Ishikawa (cell line): Measurements from ENCODE around the gene PRKAR1A.

Experiments
- CEBPB ChIP-seq: IDR thresholded peaks from 2 replicates; pipeline ENCODE4 v1.6.1; 2012
- CREB1 ChIP-seq: IDR thresholded peaks from 2 replicates; pipeline ENCODE4 v1.6.1; 2012; ENCODE audit warnings: low read depth
- EGR1 ChIP-seq: IDR thresholded peaks from 2 replicates; pipeline ENCODE4 v1.6.1; 2012
- EP300 ChIP-seq: IDR thresholded peaks from 2 replicates; pipeline ENCODE4 v1.6.1; 2012; ENCODE audit warnings: borderline replicate concordance
- FOXM1 ChIP-seq: IDR thresholded peaks from 2 replicates; pipeline ENCODE4 v1.6.1; 2012; ENCODE audit warnings: low read depth, borderline replicate concordance
- MAX ChIP-seq: IDR thresholded peaks from 2 replicates; pipeline ENCODE4 v1.6.1; 2012
- NFIC ChIP-seq: IDR thresholded peaks from 2 replicates; pipeline ENCODE4 v1.6.1; 2012
- RAD21 ChIP-seq: IDR thresholded peaks from 2 replicates; pipeline ENCODE4 v1.6.1; 2012; ENCODE audit warnings: low read depth
- REST ChIP-seq: IDR thresholded peaks from 2 replicates; pipeline ENCODE4 v1.6.1; 2012; ENCODE audit warnings: low read depth, mild to moderate bottlenecking
- TAF1 ChIP-seq: IDR thresholded peaks from 2 replicates; pipeline ENCODE4 v1.6.1; 2012; ENCODE audit warnings: low read depth, mild to moderate bottlenecking
- TCF12 ChIP-seq: IDR thresholded peaks from 2 replicates; pipeline ENCODE4 v1.6.1; 2012; ENCODE audit warnings: low read depth
- TEAD4 ChIP-seq: IDR thresholded peaks from 2 replicates; pipeline ENCODE4 v1.6.1; 2012
- YY1 ChIP-seq: IDR thresholded peaks from 2 replicates; pipeline ENCODE4 v1.6.1; 2012; ENCODE audit warnings: low read depth
- TF ChIP-seq, protein P1 (sequence below): IDR thresholded peaks from 2 replicates; pipeline ENCODE4 v1.6.1; 2012

- no peak for TF ChIP-seq TAF1
- TF ChIP-seq TCF12 = no peak
- TF ChIP-seq, protein P1, sequence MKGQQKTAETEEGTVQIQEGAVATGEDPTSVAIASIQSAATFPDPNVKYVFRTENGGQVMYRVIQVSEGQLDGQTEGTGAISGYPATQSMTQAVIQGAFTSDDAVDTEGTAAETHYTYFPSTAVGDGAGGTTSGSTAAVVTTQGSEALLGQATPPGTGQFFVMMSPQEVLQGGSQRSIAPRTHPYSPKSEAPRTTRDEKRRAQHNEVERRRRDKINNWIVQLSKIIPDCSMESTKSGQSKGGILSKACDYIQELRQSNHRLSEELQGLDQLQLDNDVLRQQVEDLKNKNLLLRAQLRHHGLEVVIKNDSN = no peak
- TF ChIP-seq EP300 = no peak
- no peak for TF ChIP-seq YY1
- no peak for TF ChIP-seq CEBPB
- no peak for TF ChIP-seq REST
- TF ChIP-seq EGR1 = no peak
- no peak for TF ChIP-seq FOXM1
- TF ChIP-seq NFIC = no peak
- TF ChIP-seq MAX = no peak
- TF ChIP-seq RAD21 = no peak
- no peak for TF ChIP-seq TEAD4
- TF ChIP-seq CREB1 = no peak
Observed at GRCh38 chr17:68585643-68586042, 73.4 kb downstream of the PRKAR1A start.
